Measurements from ENCODE around the gene POLR3H.

The POLR3H gene

DNA sequence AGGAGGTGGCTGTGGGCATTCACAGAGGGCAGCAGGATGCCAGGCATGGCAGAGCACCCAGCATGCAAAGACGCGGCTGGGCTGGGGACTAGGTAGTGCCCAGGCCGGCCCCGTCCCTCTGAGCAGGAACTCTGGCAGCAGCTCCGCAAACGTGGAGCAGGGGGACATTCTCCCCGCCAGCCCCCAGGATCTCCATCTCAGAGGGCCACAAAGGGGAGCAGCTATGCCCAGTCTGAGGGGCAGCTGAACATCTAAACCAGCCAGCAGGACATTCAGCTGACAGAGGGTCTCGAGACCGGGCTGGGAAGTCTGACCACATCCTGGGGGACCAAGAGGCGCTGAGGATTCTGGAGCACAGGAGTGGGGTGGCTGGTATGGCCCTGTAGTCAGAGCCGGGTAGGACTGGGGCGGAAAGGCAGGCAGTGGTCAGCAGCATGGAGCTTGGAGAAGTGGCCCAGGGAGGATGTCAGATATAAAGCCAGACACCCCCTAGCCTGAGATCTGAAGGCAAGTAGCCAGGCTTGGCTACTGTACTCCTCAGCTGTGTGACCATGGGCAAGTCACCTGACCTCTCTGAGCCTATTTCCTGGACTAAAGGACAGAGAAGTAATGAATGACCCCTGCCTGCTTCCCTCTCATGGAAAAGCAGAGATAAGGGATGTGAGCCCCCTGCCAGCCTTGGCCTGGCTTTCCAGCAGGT, 35.2 kb upstream of the POLR3H start:
- H3K4me2 ChIP-seq, result no peak overlapping the region
- H2AFZ ChIP-seq (ENCODE audit: low read depth), result no peak overlapping the region
- no peaks in the 10 kb centered on the region for H4K20me1 ChIP-seq (ENCODE audit: insufficient read depth)
- no peaks in the 10 kb centered on the region for H3K79me2 ChIP-seq (ENCODE audit: insufficient read depth, low read depth)
- peaks cover 11% of the 10 kb centered on the region for H3K4me1 ChIP-seq (ENCODE audit: low read depth, poor library complexity, severe bottlenecking)
- H3K36me3 ChIP-seq (ENCODE audit: insufficient read depth), result no peaks in the 10 kb centered on the region
- no peak overlapping the region for H3K27ac ChIP-seq
- H3K9ac ChIP-seq, result no peak overlapping the region
- TF ChIP-seq, protein P1, sequence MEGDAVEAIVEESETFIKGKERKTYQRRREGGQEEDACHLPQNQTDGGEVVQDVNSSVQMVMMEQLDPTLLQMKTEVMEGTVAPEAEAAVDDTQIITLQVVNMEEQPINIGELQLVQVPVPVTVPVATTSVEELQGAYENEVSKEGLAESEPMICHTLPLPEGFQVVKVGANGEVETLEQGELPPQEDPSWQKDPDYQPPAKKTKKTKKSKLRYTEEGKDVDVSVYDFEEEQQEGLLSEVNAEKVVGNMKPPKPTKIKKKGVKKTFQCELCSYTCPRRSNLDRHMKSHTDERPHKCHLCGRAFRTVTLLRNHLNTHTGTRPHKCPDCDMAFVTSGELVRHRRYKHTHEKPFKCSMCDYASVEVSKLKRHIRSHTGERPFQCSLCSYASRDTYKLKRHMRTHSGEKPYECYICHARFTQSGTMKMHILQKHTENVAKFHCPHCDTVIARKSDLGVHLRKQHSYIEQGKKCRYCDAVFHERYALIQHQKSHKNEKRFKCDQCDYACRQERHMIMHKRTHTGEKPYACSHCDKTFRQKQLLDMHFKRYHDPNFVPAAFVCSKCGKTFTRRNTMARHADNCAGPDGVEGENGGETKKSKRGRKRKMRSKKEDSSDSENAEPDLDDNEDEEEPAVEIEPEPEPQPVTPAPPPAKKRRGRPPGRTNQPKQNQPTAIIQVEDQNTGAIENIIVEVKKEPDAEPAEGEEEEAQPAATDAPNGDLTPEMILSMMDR (conservative IDR thresholded peaks at IDR 0.05; ENCODE audit: low read depth, low read length), result no peak
- no peak overlapping the region for H3K4me3 ChIP-seq (IDR thresholded peaks at IDR 0.05; ENCODE audit: insufficient read depth, low read depth, low read length)
- no peaks in the 10 kb centered on the region for H3K27me3 ChIP-seq (ENCODE audit: insufficient read depth, low read depth)

DNA sequence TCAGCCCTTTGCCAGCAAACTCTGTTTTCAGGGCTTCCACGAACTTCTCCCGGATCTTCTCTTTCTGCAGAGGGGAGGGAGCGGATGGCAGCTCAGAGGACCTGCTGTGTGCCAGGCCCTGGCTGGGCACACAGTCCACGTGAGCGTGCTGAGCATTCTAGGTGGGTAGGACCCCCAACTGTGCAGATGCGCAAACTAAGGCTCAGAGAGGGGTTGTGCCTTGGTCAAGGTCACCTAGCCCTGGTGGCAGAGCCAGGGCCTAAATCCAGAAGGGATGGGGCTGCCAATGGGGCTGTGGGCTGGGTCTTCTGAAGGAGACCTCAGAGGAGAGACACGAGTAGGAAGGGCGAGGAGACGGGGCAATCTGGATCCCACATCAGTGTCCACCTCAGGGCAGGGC, 34.5 kb upstream of the POLR3H start:
- no peak overlapping the region for H3K4me2 ChIP-seq
- H3K79me2 ChIP-seq (ENCODE audit: insufficient read depth, low read depth), result no peaks in the 10 kb centered on the region
- TF ChIP-seq, protein P1 (conservative IDR thresholded peaks at IDR 0.05; ENCODE audit: low read depth, low read length), result no peak
- H3K4me3 ChIP-seq (IDR thresholded peaks at IDR 0.05; ENCODE audit: insufficient read depth, low read depth, low read length), result no peak overlapping the region
- no peaks in the 10 kb centered on the region for H3K36me3 ChIP-seq (ENCODE audit: insufficient read depth)
- no peak overlapping the region for H3K9ac ChIP-seq
- H3K27ac ChIP-seq, result no peak overlapping the region
- peaks cover 11% of the 10 kb centered on the region for H3K4me1 ChIP-seq (ENCODE audit: low read depth, poor library complexity, severe bottlenecking)
- no peaks in the 10 kb centered on the region for H4K20me1 ChIP-seq (ENCODE audit: insufficient read depth)
- H2AFZ ChIP-seq (ENCODE audit: low read depth), result no peak overlapping the region
- no peaks in the 10 kb centered on the region for H3K27me3 ChIP-seq (ENCODE audit: insufficient read depth, low read depth)

DNA sequence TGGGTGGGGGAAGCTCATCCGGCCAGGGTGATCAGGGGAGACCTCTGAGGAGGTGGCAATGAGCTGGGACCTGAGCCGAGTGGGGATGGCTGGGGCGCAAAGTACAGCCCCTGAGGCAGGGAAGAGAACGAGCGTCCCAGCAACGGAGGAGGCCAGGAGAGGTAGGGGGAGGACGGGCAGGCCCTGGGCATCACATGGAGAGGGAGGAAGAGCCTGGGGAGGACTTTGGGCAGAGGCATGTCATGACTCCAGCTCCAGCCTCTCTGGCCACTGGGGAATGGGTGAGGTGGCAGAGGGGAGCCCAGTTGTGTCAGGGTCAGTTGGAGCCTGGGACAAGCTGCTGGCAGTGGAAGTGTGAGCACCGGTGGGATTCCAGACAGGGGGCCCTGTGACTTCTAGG, 33.8 kb upstream of the POLR3H start:
- H3K4me3 ChIP-seq (IDR thresholded peaks at IDR 0.05; ENCODE audit: insufficient read depth, low read depth, low read length), result no peak overlapping the region
- peaks cover 11% of the 10 kb centered on the region for H3K4me1 ChIP-seq (ENCODE audit: low read depth, poor library complexity, severe bottlenecking)
- no peaks in the 10 kb centered on the region for H3K27me3 ChIP-seq (ENCODE audit: insufficient read depth, low read depth)
- H3K36me3 ChIP-seq (ENCODE audit: insufficient read depth), result no peaks in the 10 kb centered on the region
- H3K9ac ChIP-seq, result no peak overlapping the region
- H3K79me2 ChIP-seq (ENCODE audit: insufficient read depth, low read depth), result no peaks in the 10 kb centered on the region
- no peak overlapping the region for H3K4me2 ChIP-seq
- H3K27ac ChIP-seq, result no peak overlapping the region
- no peak overlapping the region for H2AFZ ChIP-seq (ENCODE audit: low read depth)
- TF ChIP-seq, protein P1 (conservative IDR thresholded peaks at IDR 0.05; ENCODE audit: low read depth, low read length), result no peak
- no peaks in the 10 kb centered on the region for H4K20me1 ChIP-seq (ENCODE audit: insufficient read depth)

DNA sequence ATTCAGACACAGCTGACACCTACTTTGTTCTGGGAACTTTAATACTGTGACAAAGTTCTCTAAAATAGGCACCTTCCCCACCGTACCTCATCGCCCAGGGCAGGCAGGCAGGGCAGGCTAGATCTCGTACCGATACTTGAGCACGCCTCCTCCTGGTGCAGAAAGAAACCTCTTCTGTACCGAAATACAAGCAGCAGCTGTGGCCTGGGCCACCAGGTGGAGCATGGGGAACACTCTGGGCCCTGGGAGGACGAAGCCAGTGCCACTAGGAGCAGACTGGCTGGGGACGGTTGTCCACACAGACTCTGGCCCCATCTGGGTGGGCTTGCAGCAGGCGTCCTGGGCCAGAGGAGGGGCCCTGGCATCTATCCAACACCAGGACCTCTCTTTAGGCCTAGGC, 32.6 kb upstream of the POLR3H start:
- no peak overlapping the region for H3K9ac ChIP-seq
- H3K79me2 ChIP-seq (ENCODE audit: insufficient read depth, low read depth), result no peaks in the 10 kb centered on the region
- no peak overlapping the region for H3K27ac ChIP-seq
- H3K4me1 ChIP-seq (ENCODE audit: low read depth, poor library complexity, severe bottlenecking), result peaks cover 11% of the 10 kb centered on the region
- no peak overlapping the region for H2AFZ ChIP-seq (ENCODE audit: low read depth)
- H4K20me1 ChIP-seq (ENCODE audit: insufficient read depth), result no peaks in the 10 kb centered on the region
- TF ChIP-seq, protein P1 (conservative IDR thresholded peaks at IDR 0.05; ENCODE audit: low read depth, low read length), result peak; percentile 40; the same call in 1 of the 2 replicates
- no peak overlapping the region for H3K4me2 ChIP-seq
- no peak overlapping the region for H3K4me3 ChIP-seq (IDR thresholded peaks at IDR 0.05; ENCODE audit: insufficient read depth, low read depth, low read length)
- no peaks in the 10 kb centered on the region for H3K36me3 ChIP-seq (ENCODE audit: insufficient read depth)
- no peaks in the 10 kb centered on the region for H3K27me3 ChIP-seq (ENCODE audit: insufficient read depth, low read depth)

Measured in KMS-11 (cell line).